Body of pancreas (tissue), 4 donors: ENCODE data around the gene EBF3.

Experiments used
- POLR2A ChIP-seq, 3 donors: fragments of 450-650 bp; IDR thresholded peaks; one replicate each; pipeline ENCODE4 v1.6.1; 2016; ENCODE audit warnings: antibody characterized with exemption in 3 of 3, mild to moderate bottlenecking in 2 of 3
- TF ChIP-seq, protein P1 (sequence below), 7 experiments: fragments of 450-650 bp in 4 of 7; fragments of 200-600 bp in 3 of 7; sonication (generic) in 3 of 7; IDR thresholded peaks; one replicate each; pipeline ENCODE4 v1.5.1; 2016 to 2019; ENCODE audit warnings: antibody characterized with exemption in 7 of 7

- TF ChIP-seq, protein P1, sequence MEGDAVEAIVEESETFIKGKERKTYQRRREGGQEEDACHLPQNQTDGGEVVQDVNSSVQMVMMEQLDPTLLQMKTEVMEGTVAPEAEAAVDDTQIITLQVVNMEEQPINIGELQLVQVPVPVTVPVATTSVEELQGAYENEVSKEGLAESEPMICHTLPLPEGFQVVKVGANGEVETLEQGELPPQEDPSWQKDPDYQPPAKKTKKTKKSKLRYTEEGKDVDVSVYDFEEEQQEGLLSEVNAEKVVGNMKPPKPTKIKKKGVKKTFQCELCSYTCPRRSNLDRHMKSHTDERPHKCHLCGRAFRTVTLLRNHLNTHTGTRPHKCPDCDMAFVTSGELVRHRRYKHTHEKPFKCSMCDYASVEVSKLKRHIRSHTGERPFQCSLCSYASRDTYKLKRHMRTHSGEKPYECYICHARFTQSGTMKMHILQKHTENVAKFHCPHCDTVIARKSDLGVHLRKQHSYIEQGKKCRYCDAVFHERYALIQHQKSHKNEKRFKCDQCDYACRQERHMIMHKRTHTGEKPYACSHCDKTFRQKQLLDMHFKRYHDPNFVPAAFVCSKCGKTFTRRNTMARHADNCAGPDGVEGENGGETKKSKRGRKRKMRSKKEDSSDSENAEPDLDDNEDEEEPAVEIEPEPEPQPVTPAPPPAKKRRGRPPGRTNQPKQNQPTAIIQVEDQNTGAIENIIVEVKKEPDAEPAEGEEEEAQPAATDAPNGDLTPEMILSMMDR (IDR thresholded peaks at IDR 0.05): no peak
- no peak for TF ChIP-seq POLR2A (IDR thresholded peaks at IDR 0.05)
Measured at GRCh38 chr10:129890170-129890569, 73.9 kb downstream of the EBF3 start.
